Aorta (tissue), 5 donors: ENCODE measurements around the gene CEP95. TPM values are rescaled to one million over a fixed set of nuclear protein-coding genes. Genes with fewer than 3 reads are reported as not detected.

ENCODE experiments used
- ATAC-seq: fragments of 200-7000 bp; cut with Tn5 transposase; one replicate; pipeline ENCODE4 v1.9.1; 2022; ENCODE audit warnings: moderate library complexity; ENCODE audit not compliant: low FRiP score
- DNase-seq, 2 donors: peaks; one replicate each; pipeline ENCODE4 v3.0.0-alpha.2; 2020
- H3K27ac ChIP-seq, 2 donors: one replicate each; pipeline ENCODE4 v1.5.1; 2013; ENCODE audit warnings: low read length in 2 of 2, mild to moderate bottlenecking in 2 of 2, moderate library complexity in 2 of 2, control low read depth in 1 of 2, inconsistent platforms in 1 of 2, low read depth in 1 of 2
- H3K27me3 ChIP-seq, 2 donors: one replicate each; pipeline ENCODE4 v1.6.1; 2013; ENCODE audit warnings: control low read depth in 1 of 2, low read length in 1 of 2, mild to moderate bottlenecking in 1 of 2, moderate library complexity in 1 of 2; ENCODE audit not compliant: insufficient read depth in 2 of 2, control insufficient read depth in 1 of 2
- H3K36me3 ChIP-seq, 2 donors: one replicate each; pipeline ENCODE4 v1.6.1; 2013; ENCODE audit warnings: control low read depth in 1 of 2, low read length in 1 of 2, mild to moderate bottlenecking in 1 of 2; ENCODE audit not compliant: insufficient read depth in 2 of 2, control insufficient read depth in 1 of 2
- H3K4me1 ChIP-seq, 2 donors: one replicate each; pipeline ENCODE4 v1.6.1; 2013; ENCODE audit warnings: low read length in 2 of 2, control low read depth in 1 of 2, mild to moderate bottlenecking in 1 of 2, moderate library complexity in 1 of 2; ENCODE audit not compliant: insufficient read depth in 2 of 2, control insufficient read depth in 1 of 2
- H3K4me3 ChIP-seq, 2 donors: one replicate each; pipeline ENCODE4 v1.5.1; 2013; ENCODE audit warnings: low read length in 2 of 2, control low read depth in 1 of 2, mild to moderate bottlenecking in 1 of 2
- H3K9me3 ChIP-seq: one replicate; pipeline ENCODE4 v1.6.1; 2013; ENCODE audit warnings: mild to moderate bottlenecking, low read length; ENCODE audit not compliant: control insufficient read depth
- WGBS, 2 donors: extraction: QIAGEN DNeasy Blood & Tissue Kit; methylation state at CpG; one replicate each; pipeline ENCODE4 v1.1.7; 2013; 5-methylcytosine and 5-hydroxymethylcytosine counted together
- intact Hi-C, 2 donors: fragments of 100-400 bp; cut with DNase I; formaldehyde crosslinking; loops; one replicate each; pipeline versions ENCODE4 v1.14.2 to v1.15.0; 2022
- polyA plus RNA-seq, 2 donors: library from polyadenylated mRNA; stranded (reverse); fragments of 200-250 nt; gene quantifications; one replicate each; pipeline ENCODE4 v1.2.3, GENCODE V29; 2013
- total RNA-seq, 2 donors: library from RNA; stranded (reverse); fragmentation: NEBNext Ultra II Directional; extraction: Animal tissue kit (Norgen Biotek cat#: 25700); gene quantifications; one replicate each; pipeline ENCODE4 v1.2.1, GENCODE V29; 2021
- donor health status: healthy with polysubstance abuse.
- donor health status: Bipolar disorder and iron deficiency.
- donor health status: DM: no; HTN: no; CAD: no.
- donor health status: DM: no; HTN: no; CAD: no.
- donor health status: DM: yes; HTN: yes; CAD: no.

Gene CEP95
- total and polyA plus RNA-seq, 4 donors = 22.7 to 96.4 (median 44.7) TPM

- intact Hi-C loops = loop anchor here in 1 of 2 donors (10.0 kb wide), 1 partner anchor 355 kb away; no protein-coding TSS in a partner anchor
- DNase-seq = no peak
- H3K27ac ChIP-seq = no peak overlapping the region
- H3K4me1 ChIP-seq = no peaks in the 10 kb centered on the region
- H3K9me3 ChIP-seq = no peaks in the 10 kb centered on the region
- H3K4me3 ChIP-seq = no peak overlapping the region
- WGBS, 2 donors = 67 to 72% methylated on average over 6 of the region's 6 CpGs
- H3K36me3 ChIP-seq = peaks cover 12% of the 10 kb centered on the region in 2 donors
- H3K27me3 ChIP-seq = no peaks in the 10 kb centered on the region
- no peak for ATAC-seq
These were observed 6.8 kb upstream of the CEP95 start for GRCh38 chr17:64499805-64500486.

- H3K9me3 ChIP-seq = no peaks in the 10 kb centered on the region
- intact Hi-C loops = loop anchor here in 1 of 2 donors (10.0 kb wide), 1 partner anchor 356 kb away; no protein-coding TSS in a partner anchor
- H3K27me3 ChIP-seq = no peaks in the 10 kb centered on the region
- peaks cover 12% of the 10 kb centered on the region in 2 donors for H3K36me3 ChIP-seq
- H3K27ac ChIP-seq = no peak overlapping the region
- H3K4me1 ChIP-seq = no peaks in the 10 kb centered on the region
- DNase-seq (no peak), ATAC-seq (no peak)
- WGBS, 2 donors = 81 to 82% methylated on average over 8 of the region's 8 CpGs
- no peak overlapping the region for H3K4me3 ChIP-seq
These were observed 6.3 kb upstream of the CEP95 start for GRCh38 chr17:64500487-64500859.

- Histone ChIP-seq H3K27me3 (peaks cover 0 to 1% of the 10 kb centered on the region in 2 donors), H3K36me3 (peaks cover 12% of the 10 kb centered on the region in 2 donors), H3K4me1 (no peaks in the 10 kb centered on the region), H3K9me3 (no peaks in the 10 kb centered on the region), H3K27ac (no peak overlapping the region), H3K4me3 (no peak overlapping the region)
- ATAC-seq = no peak
- WGBS, 2 donors = 66 to 67% methylated on average over 11 of the region's 11 CpGs
- DNase-seq = no peak
- intact Hi-C loops = loop anchor here in 1 of 2 donors (10.0 kb wide), 1 partner anchor 356 kb away; no protein-coding TSS in a partner anchor
These were observed 5.7 kb upstream of the CEP95 start for GRCh38 chr17:64500862-64501765.

- H3K4me1 ChIP-seq = no peaks in the 10 kb centered on the region
- intact Hi-C loops = loop anchor here in 1 of 2 donors (10.0 kb wide), 1 partner anchor 357 kb away; no protein-coding TSS in a partner anchor
- peaks cover 0 to 1% of the 10 kb centered on the region in 2 donors for H3K27me3 ChIP-seq
- ATAC-seq = no peak
- peaks cover 12% of the 10 kb centered on the region in 2 donors for H3K36me3 ChIP-seq
- H3K9me3 ChIP-seq = no peaks in the 10 kb centered on the region
- H3K4me3 ChIP-seq = no peak overlapping the region
- 46 to 53% methylated on average over 3 of the region's 3 CpGs for WGBS, 2 donors
- no peak overlapping the region for H3K27ac ChIP-seq
- DNase-seq = no peak
These were observed 4.8 kb upstream of the CEP95 start for GRCh38 chr17:64502021-64502420.

- no peaks in the 10 kb centered on the region for H3K4me1 ChIP-seq
- H3K36me3 ChIP-seq = peaks cover 12% of the 10 kb centered on the region in 2 donors
- intact Hi-C loops = loop anchor here in 1 of 2 donors (10.0 kb wide), 1 partner anchor 358 kb away; no protein-coding TSS in a partner anchor
- ATAC-seq (no peak), DNase-seq (no peak)
- peaks cover 0 to 1% of the 10 kb centered on the region in 2 donors for H3K27me3 ChIP-seq
- WGBS, 2 donors = 61 to 63% methylated on average over 2 of the region's 2 CpGs
- H3K9me3 ChIP-seq = no peaks in the 10 kb centered on the region
- no peak overlapping the region for H3K4me3 ChIP-seq
- H3K27ac ChIP-seq = no peak overlapping the region
These were observed 4.0 kb upstream of the CEP95 start for GRCh38 chr17:64502809-64503208.

GRCh38 chr17:64503341-64503740, 3.4 kb upstream of the CEP95 start:
- Histone ChIP-seq H3K27ac (no peak overlapping the region), H3K9me3 (no peaks in the 10 kb centered on the region), H3K4me1 (no peaks in the 10 kb centered on the region), H3K4me3 (peak overlapping the region in 1 of 2 donors; percentile 62), H3K36me3 (peaks cover 12% of the 10 kb centered on the region in 2 donors), H3K27me3 (peaks cover 0 to 1% of the 10 kb centered on the region in 2 donors)
- ATAC-seq = no peak
- intact Hi-C loops = loop anchor here in 1 of 2 donors (10.0 kb wide), 1 partner anchor 359 kb away; no protein-coding TSS in a partner anchor
- DNase-seq = no peak
- WGBS, 2 donors = 61 to 70% methylated on average over 5 of the region's 5 CpGs

GRCh38 chr17:64503821-64504768, 2.7 kb upstream of the CEP95 start:
- intact Hi-C loops = loop anchor here in 1 of 2 donors (10.0 kb wide), 1 partner anchor 359 kb away; no protein-coding TSS in a partner anchor
- ATAC-seq (no peak), DNase-seq (no peak)
- H3K27me3 ChIP-seq = peaks cover 0 to 1% of the 10 kb centered on the region in 2 donors
- no peaks in the 10 kb centered on the region for H3K9me3 ChIP-seq
- peak overlapping the region; percentile 62 to 89 for H3K4me3 ChIP-seq
- peaks cover 12% of the 10 kb centered on the region in 2 donors for H3K36me3 ChIP-seq
- H3K27ac ChIP-seq = no peak overlapping the region
- 6 to 7% methylated on average over 7 of the region's 7 CpGs for WGBS, 2 donors
- no peaks in the 10 kb centered on the region for H3K4me1 ChIP-seq
